ENCODE data around the gene RNF220.

- TF ChIP-seq POLR2A (IDR thresholded peaks at IDR 0.05) (peak in 1 of 2 donors; percentile 53), CTCF (IDR thresholded peaks at IDR 0.05) (no peak)
Observed at GRCh38 chr1:44631647-44632539, 226.8 kb downstream of the RNF220 start.
